ENCODE measurements around the gene EPHB2.

Gene EPHB2

GRCh38 chr1:22804969-22805671 is 94.5 kb downstream of the EPHB2 start:
- no peak for DNase-seq

- no peak for DNase-seq
These were observed 95.0 kb downstream of the EPHB2 start for GRCh38 chr1:22805672-22806038.

- DNase-seq, result no peak
These were observed 95.9 kb downstream of the EPHB2 start for GRCh38 chr1:22806584-22806983.

- no peak for DNase-seq
These were observed 96.7 kb downstream of the EPHB2 start for GRCh38 chr1:22807340-22807739.

- no peak for DNase-seq
These were observed 97.6 kb downstream of the EPHB2 start for GRCh38 chr1:22808186-22808675.

- no peak for DNase-seq
These were observed 98.2 kb downstream of the EPHB2 start for GRCh38 chr1:22808676-22809483.

- no peak for DNase-seq
These were observed 99.1 kb downstream of the EPHB2 start for GRCh38 chr1:22809783-22810182.

- no peak for DNase-seq
These were observed 99.7 kb downstream of the EPHB2 start for GRCh38 chr1:22810378-22810777.

- DNase-seq, result no peak
These were observed 101.6 kb downstream of the EPHB2 start for GRCh38 chr1:22812092-22812880.

- no peak for DNase-seq
These were observed 102.6 kb downstream of the EPHB2 start for GRCh38 chr1:22812993-22813790.

GRCh38 chr1:22814176-22815042 is 103.8 kb downstream of the EPHB2 start:
- no peak for DNase-seq

GRCh38 chr1:22815043-22815365 is 104.4 kb downstream of the EPHB2 start:
- DNase-seq, result no peak

GRCh38 chr1:22815421-22816066 is 104.9 kb downstream of the EPHB2 start:
- no peak for DNase-seq

GRCh38 chr1:22816067-22816775 is 105.6 kb downstream of the EPHB2 start:
- DNase-seq, result no peak

GRCh38 chr1:22816803-22817202 is 106.2 kb downstream of the EPHB2 start:
- DNase-seq, result no peak

GRCh38 chr1:22817462-22817861 is 106.8 kb downstream of the EPHB2 start:
- no peak for DNase-seq

- DNase-seq, result no peak
These were observed 107.6 kb downstream of the EPHB2 start for GRCh38 chr1:22818061-22818770.

GRCh38 chr1:22819361-22819760 is 108.7 kb downstream of the EPHB2 start:
- no peak for DNase-seq

- no peak for DNase-seq
These were observed 110.4 kb downstream of the EPHB2 start for GRCh38 chr1:22821027-22821426.

GRCh38 chr1:22822371-22822770 is 111.7 kb downstream of the EPHB2 start:
- no peak for DNase-seq
